ENCODE data around the gene CILP2.

DNA sequence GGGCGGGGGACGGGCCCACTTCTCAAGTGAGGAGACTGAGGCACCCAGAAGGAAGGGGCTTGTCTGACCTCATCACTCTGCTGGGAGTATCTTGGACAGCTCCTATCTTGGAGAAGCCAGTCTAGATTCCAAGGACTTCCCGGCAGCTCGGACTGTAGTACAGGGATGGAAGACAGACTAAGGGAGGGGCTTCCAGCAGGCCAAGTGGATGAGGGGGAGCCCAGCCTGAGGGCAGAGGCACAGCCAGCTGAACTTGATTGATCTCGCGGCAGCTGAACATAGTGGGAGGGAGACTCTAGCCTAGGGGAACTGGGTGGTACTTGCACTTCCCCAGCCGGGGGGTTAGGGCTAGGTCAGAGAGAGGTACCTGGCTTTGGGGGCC is 711 bp downstream of the CILP2 start:
- TF ChIP-seq CTCF (IDR thresholded peaks at IDR 0.05), result no peak
- no peak for TF ChIP-seq POLR2A (IDR thresholded peaks at IDR 0.05)

All from body of pancreas (tissue), 4 donors.